Stimulated activated naive CD8-positive, alpha-beta T cell treated with anti-CD3 and anti-CD28 coated beads, Interleukin-15, amount 100 ng/mL, for 72 hours (primary cell): ENCODE results near the gene PPP1R1C.
"Not testable (repeated sequence)": the region's sequence is repeated elsewhere in the genome, so short reads cannot be mapped to it uniquely, and the experiment has no call there.

ENCODE experiments used
- ATAC-seq: fragments of 150-1000 bp; cut with Tn5 transposase; 2 replicates; pipeline ENCODE4 v1.10.0; 2021; ENCODE audit warnings: mild to moderate bottlenecking, moderate library complexity
- DNase-seq, 2 donors: peaks; one replicate each; pipeline ENCODE4 v3.0.0; 2021 to 2022
- H3K27ac Mint-ChIP-seq, 2 donors: one replicate each; pipeline ENCODE4 v1.8.0; 2022; ENCODE audit warnings: mild to moderate bottlenecking in 2 of 2, mixed read lengths in 2 of 2, moderate library complexity in 2 of 2
- H3K27me3 Mint-ChIP-seq: one replicate; pipeline ENCODE4 v1.8.0; 2022; ENCODE audit warnings: mixed read lengths
- H3K4me1 Mint-ChIP-seq: one replicate; pipeline ENCODE4 v1.8.0; 2022; ENCODE audit warnings: mild to moderate bottlenecking, mixed read lengths
- H3K4me3 Mint-ChIP-seq, 2 donors: one replicate each; pipeline ENCODE4 v1.8.0; 2022; ENCODE audit warnings: mild to moderate bottlenecking in 2 of 2, mixed read lengths in 2 of 2, moderate library complexity in 1 of 2
- H3K9me3 Mint-ChIP-seq, 2 donors: one replicate each; pipeline ENCODE4 v1.8.0; 2022; ENCODE audit warnings: mixed read lengths in 2 of 2

Gene PPP1R1C, protein sequence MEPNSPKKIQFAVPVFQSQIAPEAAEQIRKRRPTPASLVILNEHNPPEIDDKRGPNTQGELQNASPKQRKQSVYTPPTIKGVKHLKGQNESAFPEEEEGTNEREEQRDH

GRCh38 chr2:181985632-181986205, at the start of gene PPP1R1C:
TSS of gene PPP1R1C (plus strand) at chr2:181985853. CDS start at chr2:181986111, 258 bp downstream.
- Mint-ChIP-seq H3K27me3 (no peaks in the 10 kb centered on the region), H3K4me1 (no peaks in the 10 kb centered on the region), H3K27ac (no peak within 1 kb of the TSS), H3K4me3 (no peak within 1 kb of the TSS), H3K9me3 (no peaks in the 10 kb centered on the region)
- no peak for DNase-seq
- ATAC-seq, result no peak

- ATAC-seq (no peak), DNase-seq (no peak)
- peaks cover 10% of the 10 kb centered on the region for H3K27me3 Mint-ChIP-seq
- no peaks in the 10 kb centered on the region for H3K4me1 Mint-ChIP-seq
- no peaks in the 10 kb centered on the region for H3K9me3 Mint-ChIP-seq
- H3K27ac Mint-ChIP-seq, result no peak overlapping the region
- H3K4me3 Mint-ChIP-seq, result no peak overlapping the region
Observed at GRCh38 chr2:181937473-181937872, 48.2 kb upstream of the PPP1R1C start.

- no peak overlapping the region for H3K27ac Mint-ChIP-seq
- H3K9me3 Mint-ChIP-seq, result no peaks in the 10 kb centered on the region
- no peak for DNase-seq
- H3K4me1 Mint-ChIP-seq, result no peaks in the 10 kb centered on the region
- no peak overlapping the region for H3K4me3 Mint-ChIP-seq
- peaks cover 19% of the 10 kb centered on the region for H3K27me3 Mint-ChIP-seq
- no peak for ATAC-seq
Observed at GRCh38 chr2:181943411-181944124, 42.1 kb upstream of the PPP1R1C start.

DNA sequence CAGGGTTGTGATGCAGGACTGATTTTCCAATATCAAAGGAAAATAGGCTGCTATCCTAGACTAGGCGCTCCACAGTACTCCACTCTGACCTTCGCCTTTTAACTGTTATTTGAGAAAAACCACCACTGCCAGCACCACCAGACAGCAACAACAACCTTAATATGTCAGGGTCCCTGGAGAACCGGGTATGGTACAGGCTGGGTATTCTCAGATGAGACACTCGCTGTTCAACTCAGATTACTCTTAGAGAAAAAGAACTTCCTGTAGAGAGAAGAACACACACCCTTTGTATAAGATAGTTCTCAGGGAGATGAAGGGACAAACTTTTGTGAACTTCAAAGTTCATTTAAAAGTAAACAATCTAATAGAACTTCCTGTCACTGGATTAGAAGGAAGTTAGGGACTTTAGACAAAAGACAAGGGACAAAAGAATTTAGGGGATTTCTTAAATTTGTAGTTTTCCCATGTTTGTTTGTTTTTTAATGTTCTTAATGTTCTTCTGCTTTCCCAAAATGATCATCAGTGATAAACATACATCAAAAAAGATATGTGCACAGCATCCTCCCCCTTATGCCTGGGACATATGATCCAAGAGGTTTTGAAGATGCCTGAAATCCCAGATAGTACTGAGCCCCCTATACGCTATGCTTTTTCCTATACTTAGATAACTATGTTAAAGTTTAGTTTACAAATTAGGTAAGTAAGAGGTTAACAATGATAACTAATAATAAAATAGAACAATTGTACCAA, 41.3 kb upstream of the PPP1R1C start:
- DNase-seq (no peak), ATAC-seq (no peak)
- Mint-ChIP-seq H3K27me3 (peaks cover 16% of the 10 kb centered on the region), H3K9me3 (no peaks in the 10 kb centered on the region), H3K4me3 (no peak overlapping the region), H3K4me1 (no peaks in the 10 kb centered on the region), H3K27ac (no peak overlapping the region)

DNA sequence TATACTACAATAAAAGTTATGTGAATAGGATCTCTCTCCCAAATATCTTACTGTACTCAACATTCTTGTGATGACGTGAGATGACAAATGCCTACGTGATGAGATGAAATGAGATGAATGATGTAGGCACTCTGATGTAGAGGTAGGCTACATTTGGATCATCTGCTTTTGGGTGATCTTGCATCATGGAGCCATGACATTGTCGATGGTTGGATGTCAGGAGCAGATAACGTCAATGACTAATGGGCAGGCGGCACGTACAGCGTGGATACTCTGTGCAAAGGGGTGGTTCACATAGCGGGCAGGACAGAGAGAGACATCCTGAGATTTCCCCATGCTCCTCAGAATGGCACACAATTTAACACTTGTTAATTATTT, 40.8 kb upstream of the PPP1R1C start:
- no peaks in the 10 kb centered on the region for H3K4me1 Mint-ChIP-seq
- no peaks in the 10 kb centered on the region for H3K9me3 Mint-ChIP-seq
- no peak overlapping the region for H3K4me3 Mint-ChIP-seq
- ATAC-seq (no peak), DNase-seq (no peak)
- no peak overlapping the region for H3K27ac Mint-ChIP-seq
- peaks cover 16% of the 10 kb centered on the region for H3K27me3 Mint-ChIP-seq

GRCh38 chr2:181946444-181947127, 39.1 kb upstream of the PPP1R1C start:
- Mint-ChIP-seq H3K4me3 (no peak overlapping the region), H3K27me3 (peaks cover 16% of the 10 kb centered on the region), H3K4me1 (no peaks in the 10 kb centered on the region), H3K27ac (no peak overlapping the region), H3K9me3 (no peaks in the 10 kb centered on the region)
- ATAC-seq, result peak; percentile 39
- DNase-seq, result no peak

DNA sequence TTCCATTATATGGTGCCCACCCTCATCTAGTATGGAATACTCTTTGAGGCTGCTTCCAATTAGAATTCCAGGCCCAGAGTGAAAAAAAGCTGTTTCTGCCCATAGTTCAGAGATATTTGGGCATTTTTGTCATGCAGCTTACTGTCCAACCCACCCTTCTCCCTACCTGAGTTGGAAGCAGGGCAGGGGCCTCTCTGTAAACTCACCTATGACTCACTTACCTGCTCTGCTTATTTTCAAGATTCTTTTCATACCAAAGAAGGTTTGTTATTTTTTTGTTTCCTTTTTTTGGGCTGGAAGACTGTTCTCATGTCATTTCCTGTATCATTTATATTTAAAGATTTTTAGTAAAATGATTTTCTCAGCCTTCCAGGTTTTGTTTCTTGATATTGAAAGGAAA, 38.4 kb upstream of the PPP1R1C start:
- Mint-ChIP-seq H3K27ac (no peak overlapping the region), H3K27me3 (peaks cover 16% of the 10 kb centered on the region), H3K4me1 (no peaks in the 10 kb centered on the region), H3K9me3 (no peaks in the 10 kb centered on the region), H3K4me3 (no peak overlapping the region)
- DNase-seq (no peak), ATAC-seq (no peak)

DNA sequence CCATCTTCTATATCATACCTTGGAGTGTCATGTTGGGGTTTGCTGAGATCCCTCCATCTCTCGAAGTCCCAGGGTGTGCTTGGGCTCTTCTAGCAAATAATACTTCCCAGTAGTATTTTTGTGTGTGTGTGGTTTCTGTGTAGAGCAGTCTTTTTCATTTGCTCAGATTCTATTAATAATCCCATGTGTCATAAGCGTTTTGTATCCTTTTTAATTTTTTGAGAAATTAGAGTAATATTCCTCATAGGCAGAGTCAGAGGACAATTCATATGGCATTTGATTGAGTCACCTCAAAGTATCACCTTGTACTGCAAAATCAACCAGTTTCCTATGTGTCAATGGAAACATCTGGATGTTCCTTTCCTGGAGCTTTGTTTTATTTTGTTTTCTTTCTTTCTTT, 37.4 kb upstream of the PPP1R1C start:
- Mint-ChIP-seq H3K27ac (no peak overlapping the region), H3K9me3 (no peaks in the 10 kb centered on the region), H3K4me3 (no peak overlapping the region), H3K27me3 (peaks cover 16% of the 10 kb centered on the region), H3K4me1 (no peaks in the 10 kb centered on the region)
- DNase-seq (no peak), ATAC-seq (no peak)

GRCh38 chr2:181949047-181949446, 36.6 kb upstream of the PPP1R1C start:
- ATAC-seq, result no peak
- Mint-ChIP-seq H3K9me3 (no peaks in the 10 kb centered on the region), H3K27me3 (peaks cover 22% of the 10 kb centered on the region), H3K27ac (no peak overlapping the region), H3K4me3 (no peak overlapping the region), H3K4me1 (peaks cover 7% of the 10 kb centered on the region)
- DNase-seq, result no peak

GRCh38 chr2:181952404-181953226, 33.0 kb upstream of the PPP1R1C start:
- Mint-ChIP-seq H3K27me3 (peaks cover 15% of the 10 kb centered on the region), H3K4me1 (peaks cover 12% of the 10 kb centered on the region), H3K9me3 (no peaks in the 10 kb centered on the region), H3K4me3 (no peak overlapping the region), H3K27ac (no peak overlapping the region)
- DNase-seq, result no peak
- ATAC-seq, result no peak

GRCh38 chr2:181953881-181954537, 31.6 kb upstream of the PPP1R1C start:
- Mint-ChIP-seq H3K4me1 (peaks cover 12% of the 10 kb centered on the region), H3K4me3 (peak overlapping the region; percentile 48 to 68), H3K27me3 (peaks cover 6% of the 10 kb centered on the region), H3K27ac (peak overlapping the region in 1 of 2 donors; percentile 46), H3K9me3 (no peaks in the 10 kb centered on the region)
- ATAC-seq (peak; percentile 84), DNase-seq (peak; percentile 53 to 56)

DNA sequence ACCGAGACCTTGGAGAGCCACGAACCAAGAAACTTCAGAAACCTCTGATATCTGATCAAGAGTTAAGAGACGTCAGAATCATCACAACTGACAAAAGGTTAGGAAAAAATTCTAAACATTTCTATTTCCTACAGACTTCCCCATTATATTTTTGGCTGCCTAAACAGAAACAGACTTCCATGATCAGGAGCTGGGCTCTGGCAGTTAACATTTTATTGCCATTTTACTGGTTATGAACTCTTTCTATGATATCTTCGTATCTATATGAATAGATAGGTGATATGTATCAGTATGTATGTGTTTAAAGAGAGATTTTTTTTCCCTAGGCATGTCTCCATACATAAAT, 31.1 kb upstream of the PPP1R1C start:
- Mint-ChIP-seq H3K27me3 (peaks cover 6% of the 10 kb centered on the region), H3K9me3 (no peaks in the 10 kb centered on the region), H3K4me3 (peak overlapping the region; percentile 48 to 68), H3K27ac (peak overlapping the region in 1 of 2 donors; percentile 46), H3K4me1 (peaks cover 12% of the 10 kb centered on the region)
- DNase-seq, result no peak
- no peak for ATAC-seq

DNA sequence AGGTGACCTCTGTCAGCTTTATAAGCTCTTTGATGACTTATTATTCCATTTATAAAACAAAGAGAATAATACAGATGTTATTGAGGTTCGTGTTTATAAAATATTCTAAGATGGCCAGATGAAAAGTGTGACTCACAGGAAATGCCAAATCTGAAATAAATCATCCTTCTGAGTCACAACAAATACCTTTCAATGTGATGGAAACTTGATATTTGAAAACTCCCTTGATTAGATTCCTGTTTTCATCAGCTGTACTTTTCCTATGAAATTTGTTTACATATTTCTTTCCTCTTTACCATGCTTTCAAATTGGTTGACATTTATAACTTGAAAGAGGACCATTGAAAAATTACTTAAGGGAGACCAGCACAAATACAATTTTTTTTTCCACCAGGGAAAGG, 30.6 kb upstream of the PPP1R1C start:
- H3K4me1 Mint-ChIP-seq, result peaks cover 12% of the 10 kb centered on the region
- no peaks in the 10 kb centered on the region for H3K9me3 Mint-ChIP-seq
- no peak for ATAC-seq
- no peak for DNase-seq
- no peak overlapping the region for H3K4me3 Mint-ChIP-seq
- no peak overlapping the region for H3K27ac Mint-ChIP-seq
- peaks cover 6% of the 10 kb centered on the region for H3K27me3 Mint-ChIP-seq

- peaks cover 11% of the 10 kb centered on the region for H3K27me3 Mint-ChIP-seq
- DNase-seq, H3K9me3 Mint-ChIP-seq, ATAC-seq, H3K4me3 Mint-ChIP-seq, H3K27ac Mint-ChIP-seq: not testable (repeated sequence)
- H3K4me1 Mint-ChIP-seq, result peaks cover 12% of the 10 kb centered on the region
Observed at GRCh38 chr2:181955866-181956265, 29.8 kb upstream of the PPP1R1C start.
